Activated CD8-positive, alpha-beta memory T cell treated with anti-CD3 and anti-CD28 coated beads for 48 hours (primary cell): Measurements from ENCODE around the gene TBC1D14.
"Not testable (repeated sequence)": the region's sequence is repeated elsewhere in the genome, so short reads cannot be mapped to it uniquely, and the experiment has no call there.

Source experiments
- DNase-seq, 3 experiments: peaks; one replicate each; pipeline ENCODE4 v3.0.0-alpha.2; 2020; ENCODE audit warnings: low read depth in 2 of 3, low spot score in 2 of 3

TBC1D14 gene

GRCh38 chr4:7076696-7077082, 167.1 kb downstream of the TBC1D14 start:
- no peak for DNase-seq

GRCh38 chr4:7077371-7077770, 167.7 kb downstream of the TBC1D14 start:
- no peak for DNase-seq

GRCh38 chr4:7078025-7078424, 168.4 kb downstream of the TBC1D14 start:
- DNase-seq, result no peak

- not testable (repeated sequence) for DNase-seq
These were observed 169.9 kb downstream of the TBC1D14 start for GRCh38 chr4:7079483-7079882.

GRCh38 chr4:7079909-7080308, 170.3 kb downstream of the TBC1D14 start:
- DNase-seq, result not testable (repeated sequence)
